Activated CD8-positive, alpha-beta memory T cell treated with anti-CD3 and anti-CD28 coated beads, Interleukin-2, amount 50 U/mL, for 48 hours (primary cell): ENCODE measurements around the gene B3GNT2.

ENCODE experiments used
- DNase-seq: peaks from one replicate; pipeline ENCODE4 v3.0.0-alpha.2; 2020

The B3GNT2 gene

GRCh38 chr2:62207491-62207890, 11.6 kb downstream of the B3GNT2 start:
- DNase-seq: no peak

GRCh38 chr2:62208074-62208757, 12.3 kb downstream of the B3GNT2 start:
- no peak for DNase-seq

DNA sequence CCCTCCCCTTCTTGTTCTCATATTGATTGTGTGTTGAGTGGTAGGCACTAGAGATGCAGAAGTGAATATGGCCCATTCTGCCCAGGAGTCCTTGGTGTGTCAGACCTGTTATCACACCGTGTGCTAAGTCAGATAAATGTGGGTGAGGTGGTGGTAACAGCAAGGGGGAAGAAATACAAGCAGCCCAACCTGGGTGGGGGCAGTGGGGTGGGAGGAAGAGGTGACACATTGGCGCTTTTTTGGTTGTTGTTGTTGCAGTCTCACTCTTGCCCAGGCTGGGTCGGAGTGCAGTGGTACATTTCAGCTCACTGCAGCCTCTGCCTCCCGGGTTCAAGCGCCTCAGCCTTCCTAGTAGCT, 12.8 kb downstream of the B3GNT2 start:
- DNase-seq: peak; percentile 63

GRCh38 chr2:62209427-62209991, 13.6 kb downstream of the B3GNT2 start:
- DNase-seq: no peak

DNA sequence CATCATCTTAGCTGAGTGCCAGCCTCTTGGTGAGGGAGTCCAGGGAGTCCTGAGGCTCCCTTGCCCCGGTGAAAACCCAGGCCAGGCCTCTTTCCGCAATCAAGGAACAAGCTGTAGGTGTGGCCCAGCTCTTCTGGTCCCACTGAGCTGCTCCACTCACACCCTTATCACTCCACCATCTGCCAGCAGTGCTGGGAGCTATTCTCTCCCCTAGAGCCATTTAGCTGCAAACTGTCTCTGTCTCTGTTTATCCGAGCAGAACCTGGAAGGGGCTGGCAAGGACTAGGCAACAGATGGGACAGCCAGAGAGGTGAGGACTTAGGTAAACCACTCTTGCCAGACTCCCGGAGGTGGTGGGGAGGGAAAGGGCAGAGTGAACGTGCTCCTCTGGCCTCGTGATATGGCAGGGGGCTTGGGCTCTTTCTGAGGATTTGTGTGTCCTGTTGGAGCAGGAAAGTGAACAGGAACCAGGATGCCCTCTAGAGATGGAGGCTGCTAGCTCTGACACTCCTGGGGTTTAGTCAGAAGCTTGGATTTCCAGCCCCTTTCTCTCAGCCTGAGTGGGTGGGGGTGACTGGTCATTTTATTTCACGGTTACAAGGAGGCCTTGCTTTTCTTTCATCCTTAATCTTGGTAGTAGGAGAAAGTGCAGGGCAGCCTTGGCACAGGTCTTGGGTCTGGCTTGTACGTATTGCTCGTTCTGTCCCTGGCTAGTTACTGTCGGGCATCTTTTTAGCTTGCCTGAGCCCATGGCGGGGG, 19.6 kb downstream of the B3GNT2 start:
- peak; percentile 43 for DNase-seq

DNA sequence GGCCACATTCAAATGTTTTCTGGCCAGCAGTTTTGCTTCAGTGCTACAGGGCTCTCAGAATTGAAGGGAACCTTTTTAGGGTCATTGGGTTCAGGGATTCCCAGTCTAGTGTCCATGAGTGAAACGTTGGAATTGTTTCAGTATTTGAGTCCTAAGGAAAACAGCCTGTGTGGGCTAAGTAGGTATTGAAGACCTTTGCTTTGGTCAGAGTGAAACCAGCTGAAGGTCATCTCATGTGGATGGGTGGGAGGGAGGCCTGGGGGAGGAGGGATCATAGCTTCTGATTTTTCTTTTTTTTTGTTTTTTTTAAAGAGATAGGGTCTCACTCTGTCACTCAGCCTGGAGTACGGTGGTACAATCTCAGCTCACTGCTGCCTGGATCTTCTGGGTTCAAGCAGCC, 20.2 kb downstream of the B3GNT2 start:
- peak; percentile 6 for DNase-seq

DNA sequence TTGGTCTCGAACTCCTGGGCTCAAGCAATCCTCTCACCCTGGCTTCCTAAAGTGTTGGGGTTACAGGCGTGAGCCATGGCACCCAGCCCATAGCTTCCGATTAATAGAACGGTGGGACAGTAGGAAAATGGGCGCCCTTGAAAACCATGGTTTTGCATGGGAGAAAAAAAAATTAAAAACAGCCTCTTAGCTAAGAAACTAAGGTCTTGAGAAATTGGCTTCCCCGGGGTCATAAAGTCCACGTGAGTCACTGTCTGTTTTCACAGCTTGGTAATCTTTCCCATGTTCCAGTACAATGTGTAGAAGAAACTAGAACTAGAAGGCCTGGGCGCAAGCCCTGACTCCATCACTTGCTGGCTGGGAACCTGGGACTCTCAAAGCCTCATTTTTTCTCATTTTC, 20.7 kb downstream of the B3GNT2 start:
- peak; percentile 40 for DNase-seq

GRCh38 chr2:62217421-62217820, 21.5 kb downstream of the B3GNT2 start:
- peak; percentile 26 for DNase-seq

DNA sequence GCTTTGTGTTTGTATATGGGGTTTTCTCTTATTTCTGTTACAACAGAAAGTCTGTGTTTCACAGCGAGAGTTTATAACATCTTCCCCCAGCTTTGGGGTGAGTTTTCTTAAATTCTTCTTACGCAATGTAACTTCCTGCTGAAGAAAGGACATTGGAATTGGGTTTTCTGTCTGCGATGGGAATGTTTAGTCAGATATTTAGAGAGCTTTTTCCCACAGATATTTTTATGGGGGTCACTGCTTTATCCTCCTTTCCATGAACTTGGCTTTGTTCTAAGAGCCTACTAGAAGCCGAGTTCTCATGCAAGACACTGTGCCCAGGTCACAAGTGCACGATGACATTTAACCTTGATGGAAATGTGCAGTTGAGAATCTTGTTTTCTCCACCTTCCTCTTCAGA, 22.1 kb downstream of the B3GNT2 start:
- peak; percentile 20 for DNase-seq

GRCh38 chr2:62219407-62220159, 23.7 kb downstream of the B3GNT2 start:
- peak; percentile 47 for DNase-seq

DNA sequence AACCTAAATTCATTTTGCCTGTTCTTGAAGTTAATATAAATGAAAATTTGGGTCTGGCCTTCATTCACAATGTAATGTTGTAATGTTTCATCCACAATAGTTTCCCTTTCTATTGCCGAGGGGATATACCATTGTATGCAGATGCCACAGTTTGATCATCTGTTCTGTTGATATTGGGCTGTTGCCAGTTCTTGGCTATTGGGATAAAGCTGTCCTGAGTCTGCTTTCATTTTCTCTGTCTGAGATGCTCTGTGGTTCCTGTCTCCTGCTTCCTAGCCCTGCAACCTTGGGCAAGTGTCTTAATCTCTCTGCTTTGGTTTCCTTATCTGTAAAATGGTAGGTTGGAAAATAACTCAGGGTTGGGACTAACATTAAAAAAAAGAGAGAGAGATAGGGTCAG, 25.2 kb downstream of the B3GNT2 start:
- DNase-seq: no peak

- DNase-seq: no peak
Observed at GRCh38 chr2:62222171-62222570, 26.3 kb downstream of the B3GNT2 start.

- DNase-seq: no peak
Observed at GRCh38 chr2:62222674-62223073, 26.8 kb downstream of the B3GNT2 start.

- no peak for DNase-seq
Observed at GRCh38 chr2:62224976-62225375, 29.1 kb downstream of the B3GNT2 start.

- no peak for DNase-seq
Observed at GRCh38 chr2:62227386-62228075, 31.6 kb downstream of the B3GNT2 start.

DNA sequence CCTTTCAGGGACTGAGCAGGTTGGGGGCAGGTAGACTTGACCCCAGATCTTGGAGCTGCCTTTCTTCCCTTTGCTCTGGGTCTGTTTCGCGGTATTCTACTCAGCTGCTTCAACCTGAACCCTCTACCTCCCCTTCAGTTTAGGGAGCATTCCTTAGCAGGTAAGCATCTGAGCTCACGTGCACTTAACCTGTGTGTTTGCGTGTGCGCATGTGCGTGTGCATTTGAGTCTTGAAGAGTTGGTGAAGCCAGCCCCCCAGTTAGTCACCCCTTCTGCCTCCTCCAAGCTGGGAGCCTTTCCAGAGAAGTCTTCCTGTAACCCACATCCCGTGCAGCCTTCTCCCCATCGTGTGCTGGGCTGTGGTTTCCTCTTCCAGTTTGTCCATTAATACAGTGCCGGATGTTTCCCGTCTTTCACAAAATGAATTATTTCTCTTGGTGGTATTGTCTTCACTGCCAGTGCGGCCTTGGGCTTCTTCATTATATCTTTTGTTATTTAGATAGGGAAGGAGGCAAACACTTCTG, 33.2 kb downstream of the B3GNT2 start:
- DNase-seq: no peak

DNA sequence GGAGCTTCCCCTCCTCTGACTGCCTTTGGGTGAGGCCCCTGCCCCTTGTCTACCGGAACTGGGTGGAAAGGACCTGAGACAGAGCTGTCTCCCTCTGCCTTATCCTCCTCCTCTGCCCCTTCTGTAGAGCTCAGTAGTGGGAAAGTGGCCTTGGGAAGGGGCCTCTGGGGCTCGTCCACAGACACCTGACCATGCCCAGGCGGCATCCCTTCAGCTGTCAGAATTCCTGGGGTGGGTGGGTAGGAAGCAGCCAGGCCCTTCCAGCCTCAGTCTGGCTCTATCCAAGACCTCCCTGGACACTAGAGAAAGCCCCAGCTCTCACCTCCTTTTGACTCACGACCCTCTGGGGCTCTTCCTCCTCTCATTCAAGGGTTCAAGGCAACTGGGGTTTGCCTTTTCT, 35.6 kb downstream of the B3GNT2 start:
- no peak for DNase-seq

DNA sequence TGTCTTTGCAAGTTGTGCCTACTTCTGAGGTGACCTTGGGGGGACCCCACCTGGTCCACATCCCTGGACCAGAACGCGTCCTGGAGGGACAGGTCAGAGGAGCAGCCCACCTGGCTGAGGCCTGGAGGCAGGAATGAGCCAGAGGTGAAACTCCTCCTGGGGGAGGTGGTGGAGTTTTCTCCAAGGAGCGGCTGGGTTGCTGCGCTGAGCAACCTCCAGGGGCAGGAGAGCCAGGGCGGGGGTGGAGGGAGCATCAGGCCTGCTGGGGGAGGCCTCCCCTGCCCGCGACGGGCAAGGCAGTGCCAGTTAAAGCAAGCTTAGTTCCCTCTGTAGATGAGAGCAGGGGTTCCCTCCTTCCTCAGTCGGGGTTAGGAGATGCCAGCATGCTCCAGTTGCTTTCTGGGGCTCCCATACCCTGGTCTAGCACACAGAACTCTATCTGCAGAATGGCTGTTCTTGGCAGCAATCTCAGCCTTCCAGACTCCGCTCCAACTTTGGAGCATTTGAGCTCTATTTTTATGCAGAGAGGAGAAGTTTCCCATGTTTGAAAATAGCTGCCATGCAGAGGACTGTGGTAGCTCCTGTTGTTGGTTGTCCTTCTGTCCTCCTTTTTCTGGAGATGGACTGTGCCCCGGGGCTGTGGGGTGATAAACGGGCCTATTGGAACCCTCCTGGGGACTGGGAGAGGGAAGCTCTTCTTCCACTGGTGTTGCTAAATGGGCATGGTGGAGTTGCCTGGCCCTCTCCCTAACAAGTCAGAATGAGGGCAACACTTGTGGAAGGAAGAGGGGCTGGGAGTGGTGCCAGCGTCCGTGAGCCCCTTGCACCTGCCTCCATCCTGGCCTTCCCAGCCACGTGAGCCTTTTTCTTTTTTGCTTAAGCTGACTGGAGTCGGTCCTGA, 39.1 kb downstream of the B3GNT2 start:
- no peak for DNase-seq

DNA sequence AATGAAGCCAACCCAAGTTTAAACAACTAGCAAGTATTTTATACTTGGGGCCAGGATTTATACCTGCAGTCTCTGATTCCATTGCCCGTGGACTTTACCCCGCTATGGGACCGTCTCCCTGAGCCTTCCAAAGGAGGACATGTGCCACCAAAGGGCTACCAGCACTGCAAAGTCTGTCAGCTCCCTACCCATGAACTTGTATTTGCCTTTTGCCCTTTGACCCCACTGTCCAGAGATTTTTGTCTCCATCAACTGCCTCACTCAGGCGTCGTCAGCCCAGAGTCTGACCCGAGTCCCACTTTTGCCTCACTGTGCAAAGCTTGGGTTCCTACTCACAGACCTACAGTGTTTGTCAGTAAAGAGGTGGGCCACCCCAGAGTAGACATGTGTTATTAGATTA, 40.6 kb downstream of the B3GNT2 start:
- no peak for DNase-seq

DNA sequence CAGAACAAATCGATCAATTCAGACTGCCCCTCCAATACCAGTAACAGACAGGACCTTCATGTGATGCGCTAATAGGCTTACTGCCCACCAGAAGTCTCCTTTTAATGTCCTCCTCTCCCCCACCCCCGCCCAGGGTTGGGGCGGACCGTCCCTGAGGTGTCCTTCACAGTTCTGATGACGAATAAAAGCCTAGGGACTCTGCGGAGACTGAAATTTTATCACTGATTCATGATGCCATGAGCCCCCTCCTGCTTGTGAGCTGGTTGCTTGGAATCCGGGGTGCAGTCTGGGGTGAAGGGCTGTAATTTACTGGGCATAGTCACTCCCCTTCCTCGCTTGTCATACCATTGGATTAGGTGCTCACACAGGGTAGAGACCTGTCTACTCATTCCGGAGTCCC, 42.3 kb downstream of the B3GNT2 start:
- DNase-seq: no peak

DNA sequence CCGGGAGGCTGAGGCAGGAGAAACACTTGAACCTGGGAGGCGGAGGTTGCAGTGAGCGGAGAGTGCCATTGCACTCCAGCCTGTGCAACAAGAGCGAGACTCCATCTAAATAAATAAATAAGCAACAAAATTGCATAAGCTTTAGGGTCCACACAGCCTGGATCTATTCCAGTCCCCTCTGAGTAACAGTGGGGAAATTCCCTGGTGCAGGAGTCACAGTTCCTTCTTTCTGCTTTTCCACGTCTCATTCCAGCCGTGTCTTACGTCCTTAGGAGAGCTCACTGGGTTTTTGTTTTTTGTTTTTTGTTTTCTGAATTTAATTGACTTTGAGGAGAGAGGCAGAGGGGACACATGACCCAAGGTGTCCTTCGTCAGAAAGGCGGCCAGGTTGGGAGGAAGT, 44.6 kb downstream of the B3GNT2 start:
- DNase-seq: no peak

DNA sequence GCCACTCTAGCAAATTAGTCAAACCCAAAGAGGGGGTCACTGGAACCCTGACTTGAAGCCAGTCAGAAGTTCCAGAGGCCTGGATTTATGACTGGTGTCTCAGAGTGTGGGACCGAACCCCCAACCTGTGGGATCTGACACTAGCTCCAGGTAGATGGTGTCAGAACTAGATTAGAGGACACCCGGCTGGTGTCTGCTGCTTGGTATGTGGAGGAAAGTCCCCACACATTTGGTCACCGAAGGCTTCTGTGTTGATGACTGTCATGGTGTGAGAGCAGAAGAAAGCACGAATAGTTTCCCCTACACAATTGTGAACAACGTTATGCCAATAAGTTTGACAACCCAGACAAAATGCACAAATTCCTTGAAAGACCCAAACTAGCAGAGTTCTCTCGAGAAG, 48.1 kb downstream of the B3GNT2 start:
- DNase-seq: no peak
